DND-41 (cell line): ENCODE results near the gene PNPLA6.
"Not testable (repeated sequence)": the region's sequence is repeated elsewhere in the genome, so short reads cannot be mapped to it uniquely, and the experiment has no call there.

Source experiments
- ATAC-seq: fragments of 200-7000 bp; cut with Tn5 transposase; 3 replicates; pipeline ENCODE4 v1.9.1; 2021; ENCODE audit warnings: low read depth; ENCODE audit not compliant: insufficient read depth
- DNase-seq: peaks from one replicate; pipeline ENCODE4 v3.0.0-alpha.2; 2020
- H2AFZ ChIP-seq: 2 replicates; pipeline ENCODE4 v1.6.0; 2012; ENCODE audit warnings: low read depth, low read length
- H3K27ac ChIP-seq: 2 replicates; pipeline ENCODE4 v1.5.1; 2012; ENCODE audit warnings: low read length, inconsistent platforms
- H3K27me3 ChIP-seq: fragments of 200-600 bp; sonication (generic); 2 replicates; pipeline ENCODE4 v1.6.0; 2012; ENCODE audit warnings: low read length, mild to moderate bottlenecking, inconsistent platforms; ENCODE audit not compliant: insufficient read depth, poor library complexity
- H3K36me3 ChIP-seq: 2 replicates; pipeline ENCODE4 v1.5.1; 2012; ENCODE audit warnings: low read length, inconsistent platforms; ENCODE audit not compliant: insufficient read depth
- H3K4me1 ChIP-seq: 2 replicates; pipeline ENCODE4 v1.5.1; 2012; ENCODE audit warnings: mild to moderate bottlenecking, low read length; ENCODE audit not compliant: insufficient read depth
- H3K4me2 ChIP-seq: 2 replicates; pipeline ENCODE4 v1.6.0; 2012; ENCODE audit warnings: mild to moderate bottlenecking, moderate library complexity, low read length, inconsistent platforms; ENCODE audit not compliant: insufficient read depth
- H3K4me3 ChIP-seq, 2 experiments: fragments of 200-600 bp in 1 of 2; shearing (Covaris generic) in 1 of 2; 2 replicates each; pipeline ENCODE4 v1.5.1; 2012 to 2016; ENCODE audit warnings: inconsistent platforms in 2 of 2, low read length in 2 of 2, mild to moderate bottlenecking in 2 of 2, low read depth in 1 of 2, moderate library complexity in 1 of 2
- H3K79me2 ChIP-seq: 2 replicates; pipeline ENCODE4 v1.6.0; 2012; ENCODE audit warnings: low read length, inconsistent platforms; ENCODE audit not compliant: insufficient read depth
- H3K9ac ChIP-seq: 2 replicates; pipeline ENCODE4 v1.6.0; 2012; ENCODE audit warnings: low read depth, mild to moderate bottlenecking, inconsistent platforms, low read length, moderate library complexity
- H3K9me3 ChIP-seq: 2 replicates; pipeline ENCODE4 v1.5.1; 2012; ENCODE audit warnings: low read length, moderate library complexity, mild to moderate bottlenecking, inconsistent platforms; ENCODE audit not compliant: insufficient read depth, severe bottlenecking
- H4K20me1 ChIP-seq: 2 replicates; pipeline ENCODE4 v1.6.0; 2012; ENCODE audit warnings: low read length; ENCODE audit not compliant: insufficient read depth
- CTCF ChIP-seq: IDR thresholded peaks from 2 replicates; pipeline ENCODE4 v1.5.1; 2012; ENCODE audit warnings: borderline replicate concordance, low read length, moderate library complexity, mild to moderate bottlenecking; ENCODE audit not compliant: poor library complexity, severe bottlenecking; ENCODE audit errors: extremely low read depth
- EZH2 ChIP-seq: IDR thresholded peaks from 3 replicates; pipeline ENCODE4 v1.6.1; 2012; ENCODE audit warnings: borderline replicate concordance, low read depth, mild to moderate bottlenecking, moderate library complexity, low read length, inconsistent platforms; ENCODE audit not compliant: severe bottlenecking

PNPLA6 gene

GRCh38 chr19:7565332-7565731, 29.8 kb downstream of the PNPLA6 start:
- no peak overlapping the region for H3K27ac ChIP-seq

GRCh38 chr19:7570761-7571160, 35.2 kb downstream of the PNPLA6 start:
- no peak for TF ChIP-seq EZH2
- H2AFZ ChIP-seq: no peak overlapping the region
- no peak overlapping the region for H3K4me2 ChIP-seq
- H3K36me3 ChIP-seq: no peaks in the 10 kb centered on the region
- no peak overlapping the region for H3K4me3 ChIP-seq
- no peak overlapping the region for H3K27ac ChIP-seq
- ATAC-seq (no peak), DNase-seq (no peak)
- no peaks in the 10 kb centered on the region for H4K20me1 ChIP-seq
- no peaks in the 10 kb centered on the region for H3K79me2 ChIP-seq
- H3K9ac ChIP-seq: no peak overlapping the region
- H3K4me1 ChIP-seq: no peaks in the 10 kb centered on the region
- no peaks in the 10 kb centered on the region for H3K27me3 ChIP-seq
- no peaks in the 10 kb centered on the region for H3K9me3 ChIP-seq

More at GRCh38 chr19:7565332-7565731, 29.8 kb downstream of the PNPLA6 start:
- TF ChIP-seq CTCF: no peak
- no peak for TF ChIP-seq EZH2
- Histone ChIP-seq H3K36me3 (no peaks in the 10 kb centered on the region), H3K9me3 (no peaks in the 10 kb centered on the region), H3K4me1 (no peaks in the 10 kb centered on the region), H3K4me2 (no peak overlapping the region), H2AFZ (no peak overlapping the region), H3K9ac (no peak overlapping the region), H4K20me1 (no peaks in the 10 kb centered on the region; the same call in 1 of the 2 replicates), H3K79me2 (no peaks in the 10 kb centered on the region), H3K4me3 (no peak overlapping the region), H3K27me3 (no peaks in the 10 kb centered on the region)
- DNase-seq: no peak
- ATAC-seq: no peak

GRCh38 chr19:7575434-7576040, 40.0 kb downstream of the PNPLA6 start:
- no peak overlapping the region for H3K9ac ChIP-seq
- no peaks in the 10 kb centered on the region for H3K36me3 ChIP-seq
- no peaks in the 10 kb centered on the region for H3K4me1 ChIP-seq
- no peaks in the 10 kb centered on the region for H4K20me1 ChIP-seq
- no peak overlapping the region for H3K4me3 ChIP-seq
- H3K9me3 ChIP-seq: no peaks in the 10 kb centered on the region
- no peaks in the 10 kb centered on the region for H3K79me2 ChIP-seq
- H2AFZ ChIP-seq: no peak overlapping the region
- H3K27me3 ChIP-seq: no peaks in the 10 kb centered on the region
- no peak overlapping the region for H3K4me2 ChIP-seq
- TF ChIP-seq EZH2: no peak
- no peak for TF ChIP-seq CTCF
- ATAC-seq (no peak), DNase-seq (no peak)
- H3K27ac ChIP-seq: no peak overlapping the region

GRCh38 chr19:7577422-7577821, 41.9 kb downstream of the PNPLA6 start:
- not testable (repeated sequence) for H2AFZ ChIP-seq, H3K9ac ChIP-seq, H3K36me3 ChIP-seq, H3K79me2 ChIP-seq, ATAC-seq, DNase-seq, H3K27me3 ChIP-seq, H3K27ac ChIP-seq, H3K4me3 ChIP-seq, H3K4me2 ChIP-seq, H3K4me1 ChIP-seq, H3K9me3 ChIP-seq, H4K20me1 ChIP-seq

- Histone ChIP-seq H3K4me1 (no peaks in the 10 kb centered on the region), H3K27me3 (no peaks in the 10 kb centered on the region), H3K4me2 (no peak overlapping the region), H3K27ac (no peak overlapping the region), H4K20me1 (no peaks in the 10 kb centered on the region), H2AFZ (no peak overlapping the region), H3K36me3 (no peaks in the 10 kb centered on the region), H3K4me3 (no peak overlapping the region), H3K9ac (no peak overlapping the region), H3K79me2 (no peaks in the 10 kb centered on the region), H3K9me3 (no peaks in the 10 kb centered on the region)
- ATAC-seq (no peak), DNase-seq (no peak)
- TF ChIP-seq CTCF (no peak), EZH2 (no peak)
Measured at GRCh38 chr19:7578127-7578526, 42.6 kb downstream of the PNPLA6 start.
